IPS-NIHi7 (cell line): ENCODE data around the gene PRRG1.
"Not testable (repeated sequence)": the region's sequence is repeated elsewhere in the genome, so short reads cannot be mapped to it uniquely, and the experiment has no call there.

ENCODE experiments used
- DNase-seq: peaks from one replicate; pipeline ENCODE4 v3.0.0; 2012; ENCODE audit warnings: mixed read lengths; ENCODE audit errors: extremely low spot score

Gene PRRG1

GRCh38 chrX:37349221-37350033 is at the start of gene PRRG1:
TSS of gene PRRG1 (plus strand) at chrX:37349364. CDS start at chrX:37406250, 56,886 bp downstream.
- peak; percentile 92 for DNase-seq

- DNase-seq = peak; percentile 76
Measured at GRCh38 chrX:37302569-37302968, 46.6 kb upstream of the PRRG1 start.

GRCh38 chrX:37305238-37305637 is 43.9 kb upstream of the PRRG1 start:
- not testable (repeated sequence) for DNase-seq

GRCh38 chrX:37314531-37314930 is 34.6 kb upstream of the PRRG1 start:
- DNase-seq = no peak

- DNase-seq = no peak
Measured at GRCh38 chrX:37315511-37316248, 33.5 kb upstream of the PRRG1 start.

GRCh38 chrX:37320541-37321203 is 28.5 kb upstream of the PRRG1 start:
- no peak for DNase-seq

- no peak for DNase-seq
Measured at GRCh38 chrX:37330642-37331041, 18.5 kb upstream of the PRRG1 start.

GRCh38 chrX:37331546-37331945 is 17.6 kb upstream of the PRRG1 start:
- no peak for DNase-seq

- DNase-seq = no peak
Measured at GRCh38 chrX:37332055-37332454, 17.1 kb upstream of the PRRG1 start.

- DNase-seq = no peak
Measured at GRCh38 chrX:37332987-37333658, 16.0 kb upstream of the PRRG1 start.

GRCh38 chrX:37347420-37347819 is 1.7 kb upstream of the PRRG1 start:
- no peak for DNase-seq

- no peak for DNase-seq
Measured at GRCh38 chrX:37348231-37348970, 763 bp upstream of the PRRG1 start.

- no peak for DNase-seq
Measured at GRCh38 chrX:37348971-37349220, 268 bp upstream of the PRRG1 start.

- DNase-seq = no peak
Measured at GRCh38 chrX:37350034-37350365, 836 bp downstream of the PRRG1 start.

- no peak for DNase-seq
Measured at GRCh38 chrX:37353646-37354045, 4.5 kb downstream of the PRRG1 start.

GRCh38 chrX:37357436-37357835 is 8.3 kb downstream of the PRRG1 start:
- DNase-seq = no peak

GRCh38 chrX:37361596-37361995 is 12.4 kb downstream of the PRRG1 start:
- DNase-seq = no peak

- no peak for DNase-seq
Measured at GRCh38 chrX:37364666-37365065, 15.5 kb downstream of the PRRG1 start.

GRCh38 chrX:37367946-37368345 is 18.8 kb downstream of the PRRG1 start:
- DNase-seq = no peak

GRCh38 chrX:37370499-37371141 is 21.5 kb downstream of the PRRG1 start:
- DNase-seq = no peak

GRCh38 chrX:37371578-37371991 is 22.4 kb downstream of the PRRG1 start:
- DNase-seq = no peak
